ENCODE data around the gene CPEB3. TPM values are rescaled to one million over a fixed set of nuclear protein-coding genes. Genes with fewer than 3 reads are reported as not detected.

The CPEB3 gene
- total RNA-seq, 1 experiment from 2014 or later = 2.4 TPM

- Histone ChIP-seq H3K36me3 (ENCODE audit: control insufficient read depth, insufficient read depth, low read length) (no peaks in the 10 kb centered on the region), H3K4me1 (ENCODE audit: control insufficient read depth, insufficient read depth, low read length) (peaks cover 6% of the 10 kb centered on the region; the same call in 1 of the 2 replicates), H3K27me3 (ENCODE audit: control insufficient read depth, insufficient read depth, low read length) (no peaks in the 10 kb centered on the region), H3K4me3 (ENCODE audit: low read depth in 2 of 2, low read length in 2 of 2) (no peak overlapping the region), H3K9me3 (ENCODE audit: control insufficient read depth, insufficient read depth, low read depth, low read length) (no peaks in the 10 kb centered on the region), H3K27ac (ENCODE audit: low read length) (no peak overlapping the region)
- POLR2A ChIA-PET = no interaction called here
- CTCF ChIA-PET = no interaction called here
- DNase-seq (ENCODE audit: low read depth, low spot score) (no peak), ATAC-seq (no peak)
- TF ChIP-seq, protein P1, sequence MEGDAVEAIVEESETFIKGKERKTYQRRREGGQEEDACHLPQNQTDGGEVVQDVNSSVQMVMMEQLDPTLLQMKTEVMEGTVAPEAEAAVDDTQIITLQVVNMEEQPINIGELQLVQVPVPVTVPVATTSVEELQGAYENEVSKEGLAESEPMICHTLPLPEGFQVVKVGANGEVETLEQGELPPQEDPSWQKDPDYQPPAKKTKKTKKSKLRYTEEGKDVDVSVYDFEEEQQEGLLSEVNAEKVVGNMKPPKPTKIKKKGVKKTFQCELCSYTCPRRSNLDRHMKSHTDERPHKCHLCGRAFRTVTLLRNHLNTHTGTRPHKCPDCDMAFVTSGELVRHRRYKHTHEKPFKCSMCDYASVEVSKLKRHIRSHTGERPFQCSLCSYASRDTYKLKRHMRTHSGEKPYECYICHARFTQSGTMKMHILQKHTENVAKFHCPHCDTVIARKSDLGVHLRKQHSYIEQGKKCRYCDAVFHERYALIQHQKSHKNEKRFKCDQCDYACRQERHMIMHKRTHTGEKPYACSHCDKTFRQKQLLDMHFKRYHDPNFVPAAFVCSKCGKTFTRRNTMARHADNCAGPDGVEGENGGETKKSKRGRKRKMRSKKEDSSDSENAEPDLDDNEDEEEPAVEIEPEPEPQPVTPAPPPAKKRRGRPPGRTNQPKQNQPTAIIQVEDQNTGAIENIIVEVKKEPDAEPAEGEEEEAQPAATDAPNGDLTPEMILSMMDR (IDR thresholded peaks at IDR 0.05) = no peak
- TF ChIP-seq SIN3A (IDR thresholded peaks at IDR 0.05; ENCODE audit: borderline replicate concordance, insufficient read depth, low read depth, low read length) (no peak), TCF7L2 (IDR thresholded peaks at IDR 0.05; ENCODE audit: low read depth, low read length) (no peak), POLR2AphosphoS5 (IDR thresholded peaks at IDR 0.05; ENCODE audit: low read depth, low read length) (no peak)
- TF ChIP-seq, protein P2, sequence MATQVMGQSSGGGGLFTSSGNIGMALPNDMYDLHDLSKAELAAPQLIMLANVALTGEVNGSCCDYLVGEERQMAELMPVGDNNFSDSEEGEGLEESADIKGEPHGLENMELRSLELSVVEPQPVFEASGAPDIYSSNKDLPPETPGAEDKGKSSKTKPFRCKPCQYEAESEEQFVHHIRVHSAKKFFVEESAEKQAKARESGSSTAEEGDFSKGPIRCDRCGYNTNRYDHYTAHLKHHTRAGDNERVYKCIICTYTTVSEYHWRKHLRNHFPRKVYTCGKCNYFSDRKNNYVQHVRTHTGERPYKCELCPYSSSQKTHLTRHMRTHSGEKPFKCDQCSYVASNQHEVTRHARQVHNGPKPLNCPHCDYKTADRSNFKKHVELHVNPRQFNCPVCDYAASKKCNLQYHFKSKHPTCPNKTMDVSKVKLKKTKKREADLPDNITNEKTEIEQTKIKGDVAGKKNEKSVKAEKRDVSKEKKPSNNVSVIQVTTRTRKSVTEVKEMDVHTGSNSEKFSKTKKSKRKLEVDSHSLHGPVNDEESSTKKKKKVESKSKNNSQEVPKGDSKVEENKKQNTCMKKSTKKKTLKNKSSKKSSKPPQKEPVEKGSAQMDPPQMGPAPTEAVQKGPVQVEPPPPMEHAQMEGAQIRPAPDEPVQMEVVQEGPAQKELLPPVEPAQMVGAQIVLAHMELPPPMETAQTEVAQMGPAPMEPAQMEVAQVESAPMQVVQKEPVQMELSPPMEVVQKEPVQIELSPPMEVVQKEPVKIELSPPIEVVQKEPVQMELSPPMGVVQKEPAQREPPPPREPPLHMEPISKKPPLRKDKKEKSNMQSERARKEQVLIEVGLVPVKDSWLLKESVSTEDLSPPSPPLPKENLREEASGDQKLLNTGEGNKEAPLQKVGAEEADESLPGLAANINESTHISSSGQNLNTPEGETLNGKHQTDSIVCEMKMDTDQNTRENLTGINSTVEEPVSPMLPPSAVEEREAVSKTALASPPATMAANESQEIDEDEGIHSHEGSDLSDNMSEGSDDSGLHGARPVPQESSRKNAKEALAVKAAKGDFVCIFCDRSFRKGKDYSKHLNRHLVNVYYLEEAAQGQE (IDR thresholded peaks at IDR 0.05; ENCODE audit: insufficient read depth in 1 of 2, low read depth in 2 of 2, low read length in 1 of 2) = no peak
- in situ Hi-C loops (cut with HindIII; ENCODE audit: low pct_unique_long_range_greater_than_20kb, low sequenced_read_pairs) = no loop called here
- no TSS peak for BruUV-seq (replicated peaks)
- intact Hi-C loops (cut with micrococcal nuclease; ENCODE audit: unreplicated experiment) = no loop called here
Measured at GRCh38 chr10:92091965-92092364, 198.9 kb downstream of the CPEB3 start.

DNA sequence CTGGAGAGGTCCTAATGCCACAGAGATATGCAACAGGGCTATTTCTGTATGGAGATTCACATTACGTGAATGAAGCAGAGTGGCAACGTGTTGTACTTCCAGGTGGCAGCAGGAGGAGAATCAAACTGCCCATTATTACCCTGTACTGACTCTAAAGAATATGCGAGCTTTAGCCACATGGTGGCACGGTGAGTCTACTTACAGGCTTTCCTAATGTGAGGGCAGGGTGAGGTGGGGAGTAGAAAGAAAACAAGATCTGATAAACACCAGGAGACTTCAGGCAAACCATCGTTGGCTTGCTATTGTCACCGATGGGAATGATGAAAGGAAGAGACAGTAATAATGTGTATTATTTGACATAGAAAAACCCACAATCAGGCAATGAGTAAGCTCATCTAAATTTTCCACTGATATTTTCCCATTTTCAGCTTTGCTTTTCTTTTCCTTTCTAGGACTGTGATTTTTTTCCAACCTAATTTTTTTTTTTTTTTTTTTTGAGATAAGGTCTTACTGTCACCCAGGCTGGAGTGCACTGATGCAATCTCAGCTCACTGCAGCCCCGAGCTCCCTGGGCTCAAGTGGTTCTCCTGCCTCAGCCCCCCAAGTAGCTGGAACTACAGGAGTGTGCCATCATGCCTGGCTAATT, 203.0 kb downstream of the CPEB3 start:
- intact Hi-C loops (cut with micrococcal nuclease; ENCODE audit: unreplicated experiment) = loop anchor here (1.0 to 2.0 kb wide), 2 partner anchors 203 to 347 kb away; partner anchors contain the start of genes CPEB3 and MARCHF5
- H3K4me1 ChIP-seq (ENCODE audit: control insufficient read depth, insufficient read depth, low read length) = peaks cover 6% of the 10 kb centered on the region; the same call in 1 of the 2 replicates
- ChIA-PET POLR2A (interaction anchor here (0.6 to 1.0 kb wide), 4 partner anchors 94 to 415 kb away, joined by 3 to 14 read pairs (median 11); no protein-coding TSS in a partner anchor), CTCF (interaction anchor here (0.6 to 1.2 kb wide), 9 partner anchors 17 to 376 kb away, joined by 3 to 25 read pairs (median 4); partner anchors contain the start of genes CPEB3 and MARCHF5)
- H3K27ac ChIP-seq (ENCODE audit: low read length) = no peak overlapping the region; the same call in 1 of the 2 replicates
- H3K36me3 ChIP-seq (ENCODE audit: control insufficient read depth, insufficient read depth, low read length) = no peaks in the 10 kb centered on the region
- DNase-seq (ENCODE audit: low read depth, low spot score) (peak; percentile 84), ATAC-seq (peak; percentile 100)
- no peak overlapping the region for H3K4me3 ChIP-seq (ENCODE audit: low read depth in 2 of 2, low read length in 2 of 2)
- in situ Hi-C loops (cut with HindIII; ENCODE audit: low pct_unique_long_range_greater_than_20kb, low sequenced_read_pairs) = no loop called here
- BruUV-seq (replicated peaks) = no TSS peak
- H3K9me3 ChIP-seq (ENCODE audit: control insufficient read depth, insufficient read depth, low read depth, low read length) = no peaks in the 10 kb centered on the region
- TF ChIP-seq TCF7L2 (IDR thresholded peaks at IDR 0.05; ENCODE audit: low read depth, low read length) = no peak
- TF ChIP-seq POLR2AphosphoS5 (IDR thresholded peaks at IDR 0.05; ENCODE audit: low read depth, low read length) = no peak
- no peak for TF ChIP-seq SIN3A (IDR thresholded peaks at IDR 0.05; ENCODE audit: borderline replicate concordance, insufficient read depth, low read depth, low read length)
- TF ChIP-seq, protein P2 (IDR thresholded peaks at IDR 0.05; ENCODE audit: insufficient read depth in 1 of 2, low read depth in 2 of 2, low read length in 1 of 2) = no peak
- TF ChIP-seq, protein P1 (IDR thresholded peaks at IDR 0.05) = peak; percentile 92
- no peaks in the 10 kb centered on the region for H3K27me3 ChIP-seq (ENCODE audit: control insufficient read depth, insufficient read depth, low read length)
